Lung (tissue), 12 donors: ENCODE results near the gene DNASE2B. TPM values are rescaled to one million over a fixed set of nuclear protein-coding genes. Genes with fewer than 3 reads are reported as not detected.
A peak's percentile ranks its signal among the peaks of the same experiment; 100 is the strongest.

ENCODE experiments used
- ATAC-seq: fragments of 200-7000 bp; cut with Tn5 transposase; one replicate; pipeline ENCODE4 v1.9.1; 2020; ENCODE audit warnings: moderate number of reproducible peaks; ENCODE audit not compliant: insufficient read depth, low FRiP score
- DNase-seq, 3 donors: peaks; one replicate each; pipeline ENCODE4 v3.0.0-alpha.2; 2013 to 2017
- H3K27ac ChIP-seq, 2 donors: one replicate each; pipeline ENCODE4 v1.5.1; 2013; ENCODE audit warnings: mild to moderate bottlenecking in 2 of 2, moderate library complexity in 2 of 2, control low read depth in 1 of 2, inconsistent platforms in 1 of 2, low read depth in 1 of 2, low read length in 1 of 2
- H3K27me3 ChIP-seq, 3 donors: one replicate each; pipeline ENCODE4 v1.5.1; 2013; ENCODE audit warnings: low read length in 2 of 3; ENCODE audit not compliant: control insufficient read depth in 3 of 3, insufficient read depth in 3 of 3
- H3K36me3 ChIP-seq, 4 donors: one replicate each; pipeline ENCODE4 v1.5.1; 2013; ENCODE audit warnings: low read length in 4 of 4, mild to moderate bottlenecking in 1 of 4, moderate library complexity in 1 of 4; ENCODE audit not compliant: control insufficient read depth in 4 of 4, insufficient read depth in 4 of 4
- H3K4me1 ChIP-seq, 5 donors: one replicate each; pipeline ENCODE4 v1.5.1; 2013; ENCODE audit warnings: low read length in 5 of 5, mild to moderate bottlenecking in 2 of 5, moderate library complexity in 1 of 5; ENCODE audit not compliant: control insufficient read depth in 5 of 5, insufficient read depth in 5 of 5
- H3K4me3 ChIP-seq: one replicate; pipeline ENCODE4 v1.5.1; 2013; ENCODE audit warnings: mild to moderate bottlenecking, control low read depth, moderate library complexity
- H3K9ac ChIP-seq, 2 donors: one replicate each; pipeline ENCODE4 v1.5.1; 2013; ENCODE audit warnings: low read length in 2 of 2, control low read depth in 1 of 2; ENCODE audit not compliant: insufficient read depth in 1 of 2
- H3K9me3 ChIP-seq, 4 donors: one replicate each; pipeline ENCODE4 v1.5.1; 2013; ENCODE audit warnings: low read length in 3 of 4, mild to moderate bottlenecking in 1 of 4, moderate library complexity in 1 of 4; ENCODE audit not compliant: control insufficient read depth in 4 of 4, insufficient read depth in 3 of 4
- WGBS, 2 donors: extraction: QIAGEN DNeasy Blood & Tissue Kit; methylation state at CpG; one replicate each; pipeline ENCODE4 v1.1.7; 2013; 5-methylcytosine and 5-hydroxymethylcytosine counted together
- polyA plus RNA-seq, 2 donors: library from polyadenylated mRNA; stranded (reverse); fragments of 200-250 nt; gene quantifications; one replicate each; pipeline ENCODE4 v1.2.1, GENCODE V29; 2013
- total RNA-seq, 2 donors: library from RNA; depleted of rRNA in 1 of 2; stranded (reverse); fragments of >200 nt in 1 of 2; gene quantifications; one replicate each; pipeline ENCODE4 v1.2.1, GENCODE V29; 2014 to 2021
- TF ChIP-seq, protein P1 (sequence below): IDR thresholded peaks from 2 replicates; pipeline ENCODE4 v1.5.1; 2012; ENCODE audit warnings: mild to moderate bottlenecking; ENCODE audit errors: control extremely low read depth, extremely low read depth
- donor health status: control.
- donor health status: control.
- donor health status: Bipolar disorder and iron deficiency.
- donor health status: healthy.
- donor health status: DM: yes; HTN: yes; CAD: no.

Gene DNASE2B
- total and polyA plus RNA-seq, 4 donors, result 0.29 to 4.9 (median 1.3) TPM; not detected in 1

DNA sequence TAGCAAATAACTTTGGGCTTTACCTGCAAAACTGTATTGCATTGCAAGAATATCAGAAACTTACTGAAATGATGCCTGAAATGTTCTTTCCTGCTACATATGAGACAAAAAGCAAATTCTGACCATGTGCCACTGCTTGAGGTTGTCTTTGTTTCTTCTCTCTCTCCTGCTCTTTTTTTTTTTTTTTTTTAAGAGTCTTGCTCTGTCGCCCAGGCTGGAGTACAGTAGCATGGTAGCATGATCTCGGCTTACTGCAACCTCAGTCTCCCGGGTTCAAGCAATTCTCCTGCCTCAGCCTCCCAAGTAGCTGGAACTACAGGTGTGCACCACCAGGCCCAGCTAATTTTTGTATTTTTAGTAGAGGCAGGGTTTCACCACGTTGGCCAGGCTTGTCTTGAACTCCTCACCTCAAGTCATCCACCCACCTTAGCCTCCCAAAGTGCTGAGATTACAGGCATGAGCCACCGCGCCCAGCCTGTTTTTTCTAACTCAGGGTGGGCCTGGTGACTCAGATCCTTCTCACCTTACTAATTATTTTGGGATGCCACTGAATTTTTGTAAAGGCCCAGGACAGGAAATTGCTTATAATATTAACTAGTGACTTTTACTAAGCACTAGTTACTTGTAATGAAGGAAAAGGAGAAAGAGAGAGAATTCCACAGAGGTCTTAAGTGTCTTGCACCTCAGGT, 35.9 kb downstream of the DNASE2B start:
- TF ChIP-seq, protein P1, sequence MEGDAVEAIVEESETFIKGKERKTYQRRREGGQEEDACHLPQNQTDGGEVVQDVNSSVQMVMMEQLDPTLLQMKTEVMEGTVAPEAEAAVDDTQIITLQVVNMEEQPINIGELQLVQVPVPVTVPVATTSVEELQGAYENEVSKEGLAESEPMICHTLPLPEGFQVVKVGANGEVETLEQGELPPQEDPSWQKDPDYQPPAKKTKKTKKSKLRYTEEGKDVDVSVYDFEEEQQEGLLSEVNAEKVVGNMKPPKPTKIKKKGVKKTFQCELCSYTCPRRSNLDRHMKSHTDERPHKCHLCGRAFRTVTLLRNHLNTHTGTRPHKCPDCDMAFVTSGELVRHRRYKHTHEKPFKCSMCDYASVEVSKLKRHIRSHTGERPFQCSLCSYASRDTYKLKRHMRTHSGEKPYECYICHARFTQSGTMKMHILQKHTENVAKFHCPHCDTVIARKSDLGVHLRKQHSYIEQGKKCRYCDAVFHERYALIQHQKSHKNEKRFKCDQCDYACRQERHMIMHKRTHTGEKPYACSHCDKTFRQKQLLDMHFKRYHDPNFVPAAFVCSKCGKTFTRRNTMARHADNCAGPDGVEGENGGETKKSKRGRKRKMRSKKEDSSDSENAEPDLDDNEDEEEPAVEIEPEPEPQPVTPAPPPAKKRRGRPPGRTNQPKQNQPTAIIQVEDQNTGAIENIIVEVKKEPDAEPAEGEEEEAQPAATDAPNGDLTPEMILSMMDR, result no peak
- Histone ChIP-seq H3K9me3 (peaks cover 0 to 3% (median 2%) of the 10 kb centered on the region in 4 donors), H3K4me3 (no peak overlapping the region), H3K27me3 (peaks cover 0 to 15% (median 7%) of the 10 kb centered on the region in 3 donors), H3K4me1 (peaks cover 0 to 5% (median 3%) of the 10 kb centered on the region in 5 donors), H3K27ac (no peak overlapping the region), H3K36me3 (no peaks in the 10 kb centered on the region), H3K9ac (no peak overlapping the region)
- WGBS, 2 donors, result 68 to 73% methylated on average over 6 of the region's 6 CpGs
- ATAC-seq (peak; percentile 16), DNase-seq (no peak)

DNA sequence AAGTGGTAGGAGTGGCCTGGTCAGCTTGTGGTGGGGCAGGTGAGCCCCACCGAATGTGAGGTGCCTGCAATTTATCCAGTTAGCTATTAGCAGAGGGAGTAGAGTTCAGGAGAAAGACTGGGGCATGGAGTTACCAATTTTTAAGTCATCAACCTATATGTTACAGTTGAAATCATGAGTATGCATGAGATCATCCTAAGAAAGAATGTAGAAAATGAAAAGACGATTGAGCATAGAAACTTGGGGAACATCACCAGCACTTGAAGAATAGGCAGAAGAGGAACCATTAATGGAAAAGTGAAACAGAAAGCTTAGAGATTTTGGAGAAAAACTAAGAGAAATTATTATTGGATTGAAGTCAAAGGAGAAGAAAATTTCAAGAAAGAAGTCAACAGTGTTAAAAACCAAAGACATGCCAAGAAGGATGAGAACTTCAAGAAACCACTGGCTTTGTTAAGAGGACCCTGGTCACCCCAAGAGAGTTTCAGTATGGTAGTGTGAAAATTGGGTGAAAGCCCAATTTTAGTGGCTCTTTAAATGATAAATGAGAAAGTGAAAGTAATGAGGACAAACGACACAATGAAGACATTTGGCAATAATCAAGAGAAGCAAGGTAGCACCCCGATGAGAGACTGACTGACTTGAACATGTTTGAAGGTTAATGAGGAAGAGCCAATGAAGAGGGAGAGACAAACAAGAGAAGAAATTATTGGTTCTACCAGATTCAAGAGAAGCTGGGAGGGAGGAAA, 36.7 kb downstream of the DNASE2B start:
- no peak overlapping the region for H3K9ac ChIP-seq
- H3K27ac ChIP-seq, result no peak overlapping the region
- H3K27me3 ChIP-seq, result peaks cover 0 to 15% (median 7%) of the 10 kb centered on the region in 3 donors
- peaks cover 0 to 5% (median 3%) of the 10 kb centered on the region in 5 donors for H3K4me1 ChIP-seq
- H3K4me3 ChIP-seq, result no peak overlapping the region
- DNase-seq, result no peak
- ATAC-seq, result no peak
- 26 to 29% methylated on average over 4 of the region's 4 CpGs for WGBS, 2 donors
- TF ChIP-seq, protein P1, result no peak
- no peaks in the 10 kb centered on the region for H3K36me3 ChIP-seq
- H3K9me3 ChIP-seq, result peaks cover 0 to 3% (median 0%) of the 10 kb centered on the region in 4 donors

DNA sequence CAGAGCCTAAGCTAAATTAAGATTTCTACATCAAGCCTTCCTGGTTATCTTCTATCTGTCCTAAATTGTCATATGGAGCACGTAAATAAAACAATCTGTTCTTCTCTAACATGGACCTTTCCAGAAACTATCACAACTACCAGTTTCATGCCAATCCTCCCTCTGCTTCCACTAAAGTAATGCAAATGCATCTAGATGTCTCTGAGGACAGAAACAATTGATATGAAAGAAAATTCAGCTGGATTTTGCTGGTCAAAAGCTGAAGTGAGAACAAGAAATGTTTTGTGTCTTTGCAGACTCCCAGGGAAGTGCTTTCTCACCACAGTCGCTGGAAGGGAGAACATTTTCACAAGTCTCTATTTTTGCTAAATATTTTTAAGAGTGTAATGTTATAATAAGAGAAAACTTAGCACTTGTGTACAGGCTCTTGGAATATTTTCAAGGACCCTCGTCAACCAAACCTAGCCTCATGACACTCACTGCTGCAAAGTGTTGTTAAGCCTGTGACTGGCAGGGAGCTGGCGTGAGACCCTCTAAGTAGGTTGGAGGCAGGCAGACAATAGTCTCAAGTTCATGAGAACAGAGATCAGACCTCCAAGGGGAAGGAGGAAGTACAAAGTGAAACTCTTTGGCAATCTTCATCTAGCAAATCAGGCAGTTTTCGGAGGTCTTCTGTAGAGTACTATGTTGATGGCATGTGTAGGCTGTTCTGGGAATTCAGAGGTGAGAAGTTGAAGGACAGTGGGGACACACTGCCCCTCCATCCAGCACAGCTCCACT, 38.8 kb downstream of the DNASE2B start:
- H3K4me1 ChIP-seq, result peaks cover 0 to 5% (median 3%) of the 10 kb centered on the region in 5 donors
- no peaks in the 10 kb centered on the region for H3K9me3 ChIP-seq
- 26 to 52% methylated on average over 5 of the region's 5 CpGs for WGBS, 2 donors
- H3K27me3 ChIP-seq, result peaks cover 0 to 12% (median 7%) of the 10 kb centered on the region in 3 donors
- no peaks in the 10 kb centered on the region for H3K36me3 ChIP-seq
- H3K27ac ChIP-seq, result no peak overlapping the region
- no peak for ATAC-seq
- no peak overlapping the region for H3K4me3 ChIP-seq
- no peak for DNase-seq
- TF ChIP-seq, protein P1, result no peak
- no peak overlapping the region for H3K9ac ChIP-seq
